Calu3 (cell line): ENCODE measurements around the gene FAM219A. TPM values are rescaled to one million over a fixed set of nuclear protein-coding genes. Genes with fewer than 3 reads are reported as not detected.
"Not testable (repeated sequence)": the region's sequence is repeated elsewhere in the genome, so short reads cannot be mapped to it uniquely, and the experiment has no call there.

ENCODE experiments used
- BruUV-seq: library from RNA; stranded (reverse); fragments of 400-500 nt; replicated peaks from 2 replicates; lab custom pipeline; 2021; lab: Mats Ljungman, UMichigan
- CTCF ChIA-PET: fragments of 300-600 bp; sonication (Branson Sonifier 250); formaldehyde crosslinking; loops from one replicate; lab custom pipeline; 2022; ENCODE audit warnings: antibody characterized with exemption; lab: Charles Lee
- DNase-seq: peaks from one replicate; pipeline ENCODE4 v3.0.0; 2022
- H3K27ac Mint-ChIP-seq: one replicate; pipeline ENCODE4 v1.8.0; 2022; ENCODE audit warnings: mixed read lengths; ENCODE audit not compliant: unreplicated experiment
- H3K27me3 Mint-ChIP-seq: one replicate; pipeline ENCODE4 v1.8.0; 2022; ENCODE audit warnings: mixed read lengths; ENCODE audit not compliant: unreplicated experiment
- H3K36me3 Mint-ChIP-seq: one replicate; pipeline ENCODE4 v1.8.0; 2022; ENCODE audit warnings: mild to moderate bottlenecking, moderate library complexity, mixed read lengths; ENCODE audit not compliant: insufficient read depth, unreplicated experiment
- H3K4me1 Mint-ChIP-seq: one replicate; pipeline ENCODE4 v1.8.0; 2022; ENCODE audit warnings: mild to moderate bottlenecking, low read depth, mixed read lengths; ENCODE audit not compliant: unreplicated experiment
- H3K4me3 Mint-ChIP-seq: one replicate; pipeline ENCODE4 v1.8.0; 2022; ENCODE audit warnings: mild to moderate bottlenecking, low read depth, moderate library complexity, mixed read lengths; ENCODE audit not compliant: unreplicated experiment
- H3K9me3 Mint-ChIP-seq: one replicate; pipeline ENCODE4 v1.8.0; 2022; ENCODE audit warnings: low read depth, mixed read lengths; ENCODE audit not compliant: unreplicated experiment
- intact Hi-C: fragments of 100-400 bp; cut with micrococcal nuclease; formaldehyde crosslinking; loops from one replicate; pipeline ENCODE4 v1.10.0; 2022; ENCODE audit not compliant: unreplicated experiment
- total RNA-seq: library from RNA; stranded (reverse); gene quantifications from 2 replicates; pipeline ENCODE4 v1.2.3, GENCODE V29; 2022
- TF ChIP-seq, protein P1 (sequence below): fragments of 200-600 bp; IDR thresholded peaks from one replicate; pipeline ENCODE4 v1.8.0; 2022; ENCODE audit warnings: antibody characterized with exemption; ENCODE audit not compliant: unreplicated experiment

The FAM219A gene
- total RNA-seq, 1 experiment from 2014 or later: 13.1 TPM

- Mint-ChIP-seq H3K36me3 (peaks cover 19% of the 10 kb centered on the region), H3K27ac (no peak overlapping the region), H3K4me1 (peaks cover 21% of the 10 kb centered on the region), H3K4me3 (no peak overlapping the region), H3K27me3 (no peaks in the 10 kb centered on the region), H3K9me3 (peaks cover 3% of the 10 kb centered on the region)
- CTCF ChIA-PET: no interaction called here
- DNase-seq: no peak
- intact Hi-C loops: no loop called here
- TF ChIP-seq, protein P1, sequence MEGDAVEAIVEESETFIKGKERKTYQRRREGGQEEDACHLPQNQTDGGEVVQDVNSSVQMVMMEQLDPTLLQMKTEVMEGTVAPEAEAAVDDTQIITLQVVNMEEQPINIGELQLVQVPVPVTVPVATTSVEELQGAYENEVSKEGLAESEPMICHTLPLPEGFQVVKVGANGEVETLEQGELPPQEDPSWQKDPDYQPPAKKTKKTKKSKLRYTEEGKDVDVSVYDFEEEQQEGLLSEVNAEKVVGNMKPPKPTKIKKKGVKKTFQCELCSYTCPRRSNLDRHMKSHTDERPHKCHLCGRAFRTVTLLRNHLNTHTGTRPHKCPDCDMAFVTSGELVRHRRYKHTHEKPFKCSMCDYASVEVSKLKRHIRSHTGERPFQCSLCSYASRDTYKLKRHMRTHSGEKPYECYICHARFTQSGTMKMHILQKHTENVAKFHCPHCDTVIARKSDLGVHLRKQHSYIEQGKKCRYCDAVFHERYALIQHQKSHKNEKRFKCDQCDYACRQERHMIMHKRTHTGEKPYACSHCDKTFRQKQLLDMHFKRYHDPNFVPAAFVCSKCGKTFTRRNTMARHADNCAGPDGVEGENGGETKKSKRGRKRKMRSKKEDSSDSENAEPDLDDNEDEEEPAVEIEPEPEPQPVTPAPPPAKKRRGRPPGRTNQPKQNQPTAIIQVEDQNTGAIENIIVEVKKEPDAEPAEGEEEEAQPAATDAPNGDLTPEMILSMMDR: no peak
- BruUV-seq: no TSS peak
Measured at GRCh38 chr9:34370970-34371880, 87.1 kb downstream of the FAM219A start.

DNA sequence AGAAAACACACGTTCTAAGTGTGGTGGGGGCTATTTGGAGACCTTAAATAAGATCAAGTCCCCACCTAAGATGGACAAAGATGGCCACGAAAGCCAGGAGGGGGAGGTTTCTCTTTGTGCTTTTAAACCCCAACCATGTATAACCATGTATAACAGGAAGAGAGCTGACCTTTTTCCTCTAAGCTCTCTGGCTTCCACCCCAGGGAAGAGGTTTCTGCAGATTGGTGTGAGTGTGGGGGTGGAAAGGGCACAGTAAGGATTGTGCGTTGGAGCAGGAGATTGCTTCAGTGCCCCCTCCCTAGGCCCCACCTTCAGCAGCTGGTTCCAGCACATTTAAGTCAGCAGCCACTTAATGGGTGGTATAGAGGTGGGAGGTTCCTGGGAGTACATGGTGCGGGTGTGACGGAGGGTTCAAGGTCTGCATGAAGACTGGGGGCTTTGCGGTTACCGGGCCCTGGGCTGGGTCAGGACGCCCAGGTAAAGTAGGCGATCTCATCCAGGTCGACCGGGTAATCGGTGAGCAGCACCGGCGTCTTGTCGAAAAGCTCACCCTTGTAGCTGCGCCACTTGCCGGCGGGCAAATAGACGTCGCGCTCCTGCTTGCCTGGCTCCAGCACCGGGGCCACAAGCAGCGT lies 87.9 kb downstream of the FAM219A start:
- DNase-seq: no peak
- intact Hi-C loops: no loop called here
- H3K36me3 Mint-ChIP-seq: peaks cover 13% of the 10 kb centered on the region
- H3K27me3 Mint-ChIP-seq: no peaks in the 10 kb centered on the region
- H3K27ac Mint-ChIP-seq: no peak overlapping the region
- H3K4me3 Mint-ChIP-seq: no peak overlapping the region
- BruUV-seq: no TSS peak
- CTCF ChIA-PET: no interaction called here
- H3K4me1 Mint-ChIP-seq: peaks cover 15% of the 10 kb centered on the region
- peaks cover 3% of the 10 kb centered on the region for H3K9me3 Mint-ChIP-seq
- TF ChIP-seq, protein P1: no peak

- Mint-ChIP-seq H3K27ac (no peak overlapping the region), H3K36me3 (peaks cover 13% of the 10 kb centered on the region), H3K9me3 (peaks cover 3% of the 10 kb centered on the region), H3K27me3 (no peaks in the 10 kb centered on the region), H3K4me1 (peaks cover 7% of the 10 kb centered on the region), H3K4me3 (no peak overlapping the region)
- TF ChIP-seq, protein P1: no peak
- no peak for DNase-seq
- intact Hi-C loops: no loop called here
- CTCF ChIA-PET: no interaction called here
- no TSS peak for BruUV-seq
Measured at GRCh38 chr9:34369636-34370035, 88.7 kb downstream of the FAM219A start.

DNA sequence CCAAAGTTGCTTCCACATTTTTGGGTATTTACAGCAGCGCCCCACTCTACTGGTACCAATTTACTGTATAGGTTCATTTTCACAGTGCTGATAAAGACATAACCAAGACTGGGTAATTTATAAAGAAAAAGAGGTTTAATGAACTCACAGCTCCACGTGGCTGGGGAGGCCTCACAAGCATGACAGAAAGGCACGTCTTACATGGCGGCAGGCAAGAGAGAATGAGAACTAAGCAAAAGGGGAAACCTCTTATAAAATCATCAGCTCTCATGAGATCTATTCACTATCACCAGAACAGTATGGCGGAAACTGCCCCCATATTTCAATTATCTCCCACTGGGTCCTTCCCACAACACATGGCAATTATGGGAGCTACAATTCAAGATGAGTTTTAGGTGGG lies 89.6 kb downstream of the FAM219A start:
- H3K27me3 Mint-ChIP-seq, H3K4me3 Mint-ChIP-seq, H3K9me3 Mint-ChIP-seq, H3K27ac Mint-ChIP-seq, CTCF ChIA-PET, H3K4me1 Mint-ChIP-seq, intact Hi-C loops, BruUV-seq, DNase-seq: not testable (repeated sequence)
- peaks cover 13% of the 10 kb centered on the region for H3K36me3 Mint-ChIP-seq

DNA sequence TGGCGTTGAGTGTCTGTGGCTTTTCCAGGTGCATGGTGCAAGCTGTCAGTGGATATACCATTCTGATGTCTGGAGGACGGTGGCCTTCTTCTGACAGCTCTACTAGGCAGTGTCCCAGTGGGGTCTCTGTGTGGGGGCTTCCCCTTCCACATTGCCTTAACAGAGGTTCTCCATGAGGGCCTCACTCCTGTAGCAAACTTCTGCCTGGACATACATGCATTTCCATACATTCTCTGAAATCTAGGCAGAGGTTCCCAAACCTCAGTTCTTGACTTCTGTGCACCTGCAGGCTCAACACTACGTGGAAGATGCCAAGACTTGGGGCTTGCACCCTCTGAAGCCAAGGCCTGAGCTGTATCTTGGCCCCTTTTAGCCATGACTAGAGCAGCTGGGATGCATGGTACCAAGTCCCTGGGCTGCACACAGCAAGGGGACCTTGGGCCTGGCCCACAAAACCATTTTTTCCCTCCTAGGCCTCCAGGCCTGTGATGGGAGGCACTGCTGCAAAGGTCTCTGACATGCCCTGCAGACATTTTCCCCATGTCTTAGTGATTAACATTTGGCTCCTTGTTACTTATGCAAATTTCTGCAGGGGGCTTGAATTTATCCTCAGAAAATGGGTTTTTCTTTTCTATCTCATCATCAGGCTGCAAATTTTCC lies 90.5 kb downstream of the FAM219A start:
- BruUV-seq, H3K27me3 Mint-ChIP-seq, CTCF ChIA-PET, H3K4me3 Mint-ChIP-seq, H3K9me3 Mint-ChIP-seq, intact Hi-C loops, H3K27ac Mint-ChIP-seq, DNase-seq, H3K4me1 Mint-ChIP-seq: not testable (repeated sequence)
- H3K36me3 Mint-ChIP-seq: peaks cover 13% of the 10 kb centered on the region
